NCI-H774 (cell line): ENCODE measurements around the gene TCL1B.
"Not testable (repeated sequence)": the region's sequence is repeated elsewhere in the genome, so short reads cannot be mapped to it uniquely, and the experiment has no call there.

Experiments used
- DNase-seq: peaks from one replicate; lab custom pipeline; 2025; lab: John Stamatoyannopoulos, UW

The TCL1B gene

GRCh38 chr14:95703341-95703740 lies 17.1 kb downstream of the TCL1B start:
- DNase-seq, result no peak

- no peak for DNase-seq
These were observed 17.6 kb downstream of the TCL1B start for GRCh38 chr14:95703805-95704204.

- no peak for DNase-seq
These were observed 19.3 kb downstream of the TCL1B start for GRCh38 chr14:95705518-95705917.

DNA sequence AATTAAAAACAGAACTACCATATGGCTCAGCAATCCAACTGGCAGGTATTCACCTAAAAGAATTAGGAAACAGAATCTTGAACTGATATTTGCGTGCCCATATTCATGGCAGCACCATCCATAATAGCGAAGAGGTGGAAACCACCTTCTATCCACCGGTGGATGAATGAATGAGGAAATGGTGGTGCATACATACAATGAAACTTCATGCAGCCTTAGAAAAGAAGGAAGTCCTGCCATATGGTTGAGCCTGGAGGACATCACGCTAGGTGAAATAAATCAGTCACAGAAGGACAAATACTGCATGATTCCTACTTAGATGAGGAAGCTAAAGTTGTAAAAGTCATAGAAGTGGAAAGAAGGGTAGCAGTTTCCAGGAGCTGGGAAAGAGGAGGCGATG lies 21.1 kb downstream of the TCL1B start:
- no peak for DNase-seq

DNA sequence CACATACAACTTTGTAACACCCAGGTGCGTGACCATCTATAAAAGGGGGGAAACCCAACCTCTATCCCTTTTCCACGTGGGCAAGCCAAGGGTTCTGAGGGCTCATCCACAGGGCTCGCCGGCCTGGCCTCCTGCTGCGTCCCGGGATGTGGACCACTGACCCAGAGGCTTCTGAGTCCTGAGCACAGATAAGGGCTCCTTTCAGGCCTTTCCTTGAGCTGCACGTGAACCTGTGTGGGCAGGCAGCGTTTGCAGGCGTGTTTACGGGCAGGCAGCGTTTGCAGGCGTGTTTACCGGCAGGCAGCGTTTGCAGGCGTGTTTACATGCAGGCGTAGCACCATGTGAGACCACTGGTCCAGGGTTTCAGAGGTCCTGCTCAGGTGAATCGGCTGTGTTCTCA lies 23.9 kb downstream of the TCL1B start:
- DNase-seq, result no peak

GRCh38 chr14:95711476-95712176 lies 25.4 kb downstream of the TCL1B start:
- DNase-seq, result no peak

DNA sequence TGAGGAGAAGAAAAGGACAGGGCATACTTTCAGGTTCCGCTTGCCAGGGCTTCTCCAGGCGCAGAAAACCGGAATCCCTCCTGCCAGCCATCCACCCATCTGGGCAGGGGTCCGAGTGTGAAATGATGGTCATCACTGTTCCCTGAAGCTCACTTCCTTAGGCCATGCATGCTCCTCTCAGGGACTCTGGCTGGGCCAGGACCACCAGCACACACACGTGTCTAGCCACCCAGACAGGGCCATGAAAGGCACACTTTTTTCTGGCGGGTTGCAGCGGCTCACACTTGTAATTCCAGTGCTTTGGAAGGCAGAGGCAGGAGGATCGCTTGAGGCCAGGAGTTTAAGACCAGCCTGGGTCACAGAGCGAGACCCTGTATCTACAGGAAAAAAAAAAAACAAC lies 26.2 kb downstream of the TCL1B start:
- no peak for DNase-seq

DNA sequence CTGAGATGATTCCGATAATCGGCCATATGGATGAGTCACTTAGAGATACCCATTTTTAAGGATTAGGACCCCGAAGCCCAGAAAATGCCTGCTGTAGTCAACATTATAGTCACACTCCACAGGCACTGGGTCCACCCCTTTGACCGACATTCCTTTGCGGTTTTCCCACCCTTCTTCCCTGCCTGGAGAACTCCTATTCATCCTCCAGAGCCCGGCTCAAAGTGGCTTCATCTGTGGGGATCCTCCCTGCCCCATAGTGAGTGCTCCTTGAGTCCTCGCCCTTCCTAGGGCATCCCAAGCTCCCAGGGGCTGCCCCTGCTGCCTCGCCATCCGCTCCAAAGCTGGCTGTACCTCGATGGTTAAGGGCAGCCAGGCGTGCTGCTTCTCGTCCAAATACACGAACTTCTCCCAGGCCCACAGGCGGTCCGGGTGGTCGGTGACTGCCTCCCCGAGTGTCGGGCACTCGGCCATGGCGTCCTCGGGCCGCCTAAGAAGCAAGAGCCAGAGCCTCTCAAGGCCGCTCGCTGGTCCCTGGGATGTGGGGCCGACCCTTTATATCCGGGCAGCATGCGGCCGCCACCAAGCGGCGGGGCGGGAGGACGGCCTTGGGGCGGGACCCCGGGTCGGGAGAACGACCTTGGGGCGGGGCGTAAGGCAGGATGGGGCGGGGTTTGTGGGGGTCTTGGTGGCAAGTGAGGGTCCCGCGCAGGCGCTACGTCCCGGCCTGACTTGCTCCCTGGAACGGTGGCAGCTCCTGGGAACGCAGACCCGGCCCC lies 27.6 kb downstream of the TCL1B start, which contains the start of gene TCL1A:
TSS of gene TCL1A (minus strand) at position 530 of the 776 bp plus-strand sequence. CDS start at position 471, 59 bp downstream.
- no peak for DNase-seq

- no peak for DNase-seq
These were observed 36.4 kb downstream of the TCL1B start for GRCh38 chr14:95722525-95723190.

DNA sequence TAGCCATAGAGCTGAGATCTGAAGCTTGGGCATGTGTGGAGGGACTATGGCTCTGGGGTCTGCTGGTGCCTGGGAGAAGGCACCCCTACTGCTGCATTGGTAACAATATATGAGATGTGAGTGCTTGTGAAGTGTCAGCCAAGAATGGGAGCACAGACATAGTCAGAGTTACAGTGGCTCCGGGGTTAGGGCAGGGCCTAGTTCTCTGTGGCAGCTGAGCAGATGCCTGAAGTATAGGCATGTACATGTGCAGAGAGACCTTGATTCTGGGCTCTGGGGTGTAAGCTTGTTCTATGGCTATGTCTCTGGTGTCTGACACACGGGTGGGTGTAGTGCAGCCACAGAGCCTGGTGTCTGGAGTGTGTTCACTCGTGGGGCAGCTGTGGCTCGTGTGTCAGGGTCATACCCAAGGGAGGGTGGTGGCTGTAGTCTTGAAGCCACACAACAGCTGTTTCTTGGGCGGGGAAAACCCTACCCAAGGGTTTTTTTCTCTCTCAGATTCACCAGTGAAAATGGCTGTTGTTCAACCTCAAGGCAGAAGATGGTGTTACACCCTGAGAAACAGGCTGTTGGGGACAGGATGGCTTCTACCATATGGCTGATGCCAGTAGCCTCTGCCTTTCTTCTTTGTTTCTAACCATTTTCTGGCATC lies 39.6 kb downstream of the TCL1B start:
- DNase-seq, result no peak

DNA sequence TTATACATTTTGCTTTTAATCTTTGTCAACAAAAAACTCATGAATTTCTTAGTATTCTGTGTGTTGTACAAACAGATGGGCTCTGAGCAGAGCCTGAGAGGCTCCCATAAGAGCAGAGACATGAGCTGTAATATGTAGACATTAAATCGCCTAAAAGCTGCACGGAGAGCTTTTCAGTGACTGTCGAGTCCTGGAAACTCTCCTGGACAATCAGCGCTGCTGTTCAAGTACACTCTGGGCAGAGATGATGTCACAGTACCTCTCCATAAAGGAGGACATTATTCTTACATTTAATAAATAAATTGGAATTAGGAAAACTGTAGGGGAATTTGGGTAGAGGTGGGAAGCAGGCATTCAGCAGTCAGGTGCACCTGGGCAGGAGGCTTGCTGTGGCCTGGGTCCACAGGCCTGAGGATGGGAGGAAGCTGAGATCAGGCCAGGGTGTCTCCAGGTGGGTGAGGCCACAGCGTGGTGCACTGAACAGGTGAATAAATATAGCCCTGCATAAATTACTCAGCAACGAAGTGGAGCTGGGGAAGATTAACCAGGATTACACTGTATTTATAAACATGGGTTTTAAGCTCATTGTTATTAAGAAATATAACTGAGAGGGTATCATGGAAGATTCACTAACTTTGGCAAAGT lies 41.0 kb downstream of the TCL1B start:
- peak; percentile 79 for DNase-seq

- DNase-seq, result not testable (repeated sequence)
These were observed 43.3 kb downstream of the TCL1B start for GRCh38 chr14:95729402-95730028.

GRCh38 chr14:95730126-95730525 lies 43.9 kb downstream of the TCL1B start:
- DNase-seq, result no peak

DNA sequence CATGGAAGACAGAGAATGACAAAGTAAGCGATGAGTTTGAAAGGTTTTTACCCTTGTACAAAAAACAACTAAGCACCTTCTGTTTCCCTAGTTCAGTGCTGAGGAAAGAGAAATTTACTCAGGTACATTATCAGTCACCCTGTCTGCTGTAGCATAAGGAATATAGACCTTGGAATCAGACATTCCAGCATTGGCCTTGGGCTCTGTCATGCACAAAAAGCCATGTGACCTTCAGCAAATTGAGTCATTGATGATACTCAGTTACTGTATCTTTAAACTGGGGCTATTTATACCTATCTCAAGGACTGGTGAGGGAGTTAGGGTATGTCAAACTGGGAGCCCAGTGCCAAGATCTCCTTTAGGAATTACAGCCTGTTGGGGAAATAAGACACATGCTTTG lies 47.0 kb downstream of the TCL1B start:
- no peak for DNase-seq

- no peak for DNase-seq
These were observed 53.1 kb downstream of the TCL1B start for GRCh38 chr14:95739356-95739755.

- DNase-seq, result no peak
These were observed 54.8 kb downstream of the TCL1B start for GRCh38 chr14:95741038-95741490.

- DNase-seq, result no peak
These were observed 55.6 kb downstream of the TCL1B start for GRCh38 chr14:95741781-95742180.
